Stimulated activated effector memory CD8-positive, alpha-beta T cell treated with anti-CD3 and anti-CD28 coated beads, Interleukin-12 subunit alpha, Interleukin-12 subunit beta, amount 100 ng/mL, for 72 hours (primary cell): ENCODE results near the gene TELO2.

Experiments
- ATAC-seq: fragments of 150-1000 bp; cut with Tn5 transposase; 2 replicates; pipeline ENCODE4 v1.10.0; 2021
- DNase-seq, 2 donors: peaks; one replicate each; pipeline ENCODE4 v3.0.0; 2021 to 2022; ENCODE audit warnings: low spot score in 2 of 2
- H3K27ac Mint-ChIP-seq: one replicate; pipeline ENCODE4 v1.8.0; 2022; ENCODE audit warnings: mild to moderate bottlenecking, mixed read lengths
- H3K36me3 Mint-ChIP-seq: one replicate; pipeline ENCODE4 v1.8.0; 2022; ENCODE audit warnings: mild to moderate bottlenecking, mixed read lengths
- H3K4me1 Mint-ChIP-seq: one replicate; pipeline ENCODE4 v1.8.0; 2022; ENCODE audit warnings: mixed read lengths
- H3K4me3 Mint-ChIP-seq: one replicate; pipeline ENCODE4 v1.8.0; 2022; ENCODE audit warnings: mild to moderate bottlenecking, mixed read lengths
- H3K9me3 Mint-ChIP-seq: one replicate; pipeline ENCODE4 v1.8.0; 2022; ENCODE audit warnings: mixed read lengths

Gene TELO2

DNA sequence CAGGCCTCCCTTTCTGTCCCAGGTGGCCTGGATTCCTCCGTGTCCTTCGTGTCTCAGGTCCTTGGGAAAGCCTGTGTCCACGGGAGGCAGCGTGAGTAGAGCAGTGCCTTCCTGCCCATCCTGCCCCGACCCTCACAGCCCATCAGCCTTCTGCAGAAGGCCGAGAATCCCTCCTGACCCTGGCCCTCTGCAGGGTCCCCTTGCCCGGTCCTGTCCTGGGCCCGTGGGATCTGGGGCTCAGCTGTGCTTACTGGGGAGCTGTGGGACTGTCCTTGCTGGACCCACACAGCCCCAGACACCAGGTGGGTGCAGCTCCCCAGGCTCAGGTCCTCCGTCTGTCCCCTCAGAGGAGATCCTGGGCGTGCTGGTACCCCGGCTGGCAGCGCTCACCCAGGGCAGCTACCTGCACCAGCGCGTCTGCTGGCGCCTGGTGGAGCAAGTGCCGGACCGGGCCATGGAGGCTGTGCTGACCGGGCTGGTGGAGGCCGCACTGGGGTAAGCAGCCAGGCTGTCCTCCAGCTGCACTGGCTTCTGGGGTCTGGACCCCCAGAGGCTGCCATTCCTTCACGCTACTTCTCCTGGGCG is 3.9 kb downstream of the TELO2 start:
- Mint-ChIP-seq H3K9me3 (no peaks in the 10 kb centered on the region), H3K27ac (no peak overlapping the region), H3K36me3 (peaks cover 57% of the 10 kb centered on the region), H3K4me3 (no peak overlapping the region), H3K4me1 (peaks cover 18% of the 10 kb centered on the region)
- DNase-seq: no peak
- ATAC-seq: no peak

DNA sequence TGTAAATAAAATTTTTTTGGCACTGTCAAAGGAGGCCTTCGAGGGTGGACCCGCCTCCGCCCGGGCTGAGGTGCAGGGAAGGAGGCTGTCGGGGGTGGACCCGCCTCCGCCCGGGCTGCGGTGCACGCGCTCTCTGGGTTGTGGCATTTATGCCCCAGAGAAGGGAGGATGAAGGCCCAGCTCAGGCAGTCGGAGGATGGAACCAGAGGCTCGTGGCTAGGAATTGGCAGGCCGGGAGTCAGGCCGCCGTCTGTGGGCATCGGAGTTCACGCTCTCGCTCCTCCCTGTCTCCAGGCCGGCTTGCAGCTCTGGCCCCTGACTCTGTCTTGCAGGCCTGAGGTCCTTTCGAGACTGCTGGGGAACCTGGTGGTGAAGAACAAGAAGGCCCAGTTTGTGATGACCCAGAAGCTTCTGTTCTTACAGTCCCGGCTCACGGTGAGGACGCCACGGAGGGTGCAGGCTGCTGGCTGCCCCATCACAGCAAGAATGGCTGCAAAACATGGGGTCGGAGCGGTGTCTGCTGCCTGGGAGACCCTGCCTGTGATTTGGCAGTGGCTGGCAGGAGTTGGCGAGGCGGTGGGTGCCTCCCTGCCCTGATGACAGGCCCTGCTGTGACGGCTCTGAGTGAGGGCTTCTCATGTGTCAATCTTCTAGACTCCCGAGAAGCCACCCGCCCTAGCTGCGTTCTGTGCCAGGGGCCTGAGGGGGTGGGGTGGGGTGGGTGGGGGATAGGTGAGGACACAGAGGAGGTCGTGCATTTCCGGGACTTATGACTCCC is 5.9 kb downstream of the TELO2 start:
- no peak for DNase-seq
- H3K4me3 Mint-ChIP-seq: no peak overlapping the region
- H3K9me3 Mint-ChIP-seq: no peaks in the 10 kb centered on the region
- peaks cover 50% of the 10 kb centered on the region for H3K36me3 Mint-ChIP-seq
- ATAC-seq: no peak
- H3K27ac Mint-ChIP-seq: no peak overlapping the region
- H3K4me1 Mint-ChIP-seq: peaks cover 5% of the 10 kb centered on the region

GRCh38 chr16:1499756-1500464 is 6.8 kb downstream of the TELO2 start:
- no peak overlapping the region for H3K27ac Mint-ChIP-seq
- no peak for DNase-seq
- H3K4me1 Mint-ChIP-seq: no peaks in the 10 kb centered on the region
- no peak for ATAC-seq
- peaks cover 47% of the 10 kb centered on the region for H3K36me3 Mint-ChIP-seq
- H3K4me3 Mint-ChIP-seq: no peak overlapping the region
- H3K9me3 Mint-ChIP-seq: no peaks in the 10 kb centered on the region

DNA sequence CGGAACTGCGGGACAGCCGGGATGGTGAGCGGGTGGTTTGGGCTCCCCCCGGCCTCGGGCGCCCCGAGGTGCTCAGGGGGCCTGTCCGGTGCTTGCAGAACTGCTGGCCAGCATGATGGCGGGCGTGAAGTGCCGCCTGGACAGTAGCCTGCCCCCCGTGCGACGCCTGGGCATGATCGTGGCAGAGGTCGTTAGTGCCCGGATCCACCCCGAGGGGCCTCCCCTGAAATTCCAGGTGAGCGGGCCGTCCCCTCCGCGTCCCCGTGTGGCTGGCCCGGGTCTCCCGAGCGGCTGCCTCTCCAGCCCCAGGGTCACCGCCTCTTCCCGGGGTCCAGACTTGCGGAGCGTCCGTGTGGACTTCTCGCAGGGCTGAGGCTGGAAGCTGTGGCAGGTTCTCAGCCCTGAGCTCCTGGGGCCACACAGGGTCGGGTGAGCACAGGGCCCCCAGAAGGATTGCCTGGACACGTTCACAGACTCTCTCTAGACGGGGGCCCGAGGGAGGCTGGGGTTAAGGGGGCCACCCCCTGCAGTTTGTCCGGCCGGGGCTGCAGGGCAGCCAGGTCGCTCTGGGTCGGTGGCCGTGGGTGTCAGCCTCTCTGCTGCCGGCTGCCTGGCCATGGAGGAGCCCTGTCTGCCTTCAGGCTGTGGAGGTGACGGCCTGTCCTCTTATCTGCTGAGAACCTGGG is 7.4 kb downstream of the TELO2 start:
- H3K4me3 Mint-ChIP-seq: no peak overlapping the region
- H3K27ac Mint-ChIP-seq: no peak overlapping the region
- H3K36me3 Mint-ChIP-seq: peaks cover 42% of the 10 kb centered on the region
- H3K9me3 Mint-ChIP-seq: no peaks in the 10 kb centered on the region
- ATAC-seq: no peak
- DNase-seq: no peak
- no peaks in the 10 kb centered on the region for H3K4me1 Mint-ChIP-seq

GRCh38 chr16:1501630-1502029 is 8.5 kb downstream of the TELO2 start:
- no peaks in the 10 kb centered on the region for H3K9me3 Mint-ChIP-seq
- no peaks in the 10 kb centered on the region for H3K4me1 Mint-ChIP-seq
- no peak for ATAC-seq

GRCh38 chr16:1502092-1503004 is 9.2 kb downstream of the TELO2 start:
- DNase-seq: no peak
- Mint-ChIP-seq H3K27ac (no peak overlapping the region), H3K9me3 (no peaks in the 10 kb centered on the region), H3K4me1 (no peaks in the 10 kb centered on the region), H3K4me3 (no peak overlapping the region), H3K36me3 (peaks cover 33% of the 10 kb centered on the region)
- ATAC-seq: no peak

More at GRCh38 chr16:1501630-1502029, 8.5 kb downstream of the TELO2 start:
- H3K36me3 Mint-ChIP-seq: peaks cover 36% of the 10 kb centered on the region
- DNase-seq: no peak
- no peak overlapping the region for H3K4me3 Mint-ChIP-seq
- no peak overlapping the region for H3K27ac Mint-ChIP-seq

DNA sequence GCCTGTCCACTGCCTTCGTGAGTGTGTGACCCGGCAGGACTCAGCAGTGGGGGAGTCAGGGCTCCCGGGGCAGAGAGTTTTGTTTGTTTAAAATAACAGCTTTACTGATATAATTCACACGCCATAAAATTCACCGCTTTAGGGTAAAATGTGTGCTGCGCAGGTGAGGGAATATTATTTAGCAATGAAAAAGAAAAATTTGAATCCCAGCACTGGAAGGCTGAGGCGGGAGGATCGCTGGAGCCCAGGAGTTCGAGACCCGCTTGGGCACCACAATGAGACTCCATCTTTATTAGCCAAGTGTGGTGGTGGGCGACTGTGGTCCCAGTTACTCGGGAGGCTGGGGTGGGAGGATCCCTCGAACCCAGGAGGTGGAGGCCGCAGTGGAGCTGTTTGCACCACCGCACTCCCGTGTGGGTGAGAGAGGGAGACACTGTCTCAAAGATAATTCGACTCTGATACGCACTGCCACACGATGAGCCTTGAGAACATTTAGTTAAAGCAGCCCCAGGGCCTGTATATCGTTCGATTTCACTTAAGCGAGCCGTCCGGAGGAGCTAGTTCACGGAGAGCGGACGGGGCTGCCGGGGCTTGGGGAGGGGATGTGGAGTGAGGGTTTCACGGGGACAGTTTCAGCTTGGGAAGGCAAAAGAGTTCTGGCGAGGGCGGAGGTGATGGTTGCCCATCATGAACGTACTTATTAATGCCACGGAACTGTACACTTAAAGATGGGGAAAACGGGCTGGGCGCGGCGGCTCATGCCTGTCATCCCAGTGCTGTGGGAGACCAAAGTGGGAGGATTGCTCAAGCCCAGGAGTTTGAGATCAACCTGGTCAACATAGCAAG is 10.2 kb downstream of the TELO2 start:
- H3K36me3 Mint-ChIP-seq: peaks cover 27% of the 10 kb centered on the region

DNA sequence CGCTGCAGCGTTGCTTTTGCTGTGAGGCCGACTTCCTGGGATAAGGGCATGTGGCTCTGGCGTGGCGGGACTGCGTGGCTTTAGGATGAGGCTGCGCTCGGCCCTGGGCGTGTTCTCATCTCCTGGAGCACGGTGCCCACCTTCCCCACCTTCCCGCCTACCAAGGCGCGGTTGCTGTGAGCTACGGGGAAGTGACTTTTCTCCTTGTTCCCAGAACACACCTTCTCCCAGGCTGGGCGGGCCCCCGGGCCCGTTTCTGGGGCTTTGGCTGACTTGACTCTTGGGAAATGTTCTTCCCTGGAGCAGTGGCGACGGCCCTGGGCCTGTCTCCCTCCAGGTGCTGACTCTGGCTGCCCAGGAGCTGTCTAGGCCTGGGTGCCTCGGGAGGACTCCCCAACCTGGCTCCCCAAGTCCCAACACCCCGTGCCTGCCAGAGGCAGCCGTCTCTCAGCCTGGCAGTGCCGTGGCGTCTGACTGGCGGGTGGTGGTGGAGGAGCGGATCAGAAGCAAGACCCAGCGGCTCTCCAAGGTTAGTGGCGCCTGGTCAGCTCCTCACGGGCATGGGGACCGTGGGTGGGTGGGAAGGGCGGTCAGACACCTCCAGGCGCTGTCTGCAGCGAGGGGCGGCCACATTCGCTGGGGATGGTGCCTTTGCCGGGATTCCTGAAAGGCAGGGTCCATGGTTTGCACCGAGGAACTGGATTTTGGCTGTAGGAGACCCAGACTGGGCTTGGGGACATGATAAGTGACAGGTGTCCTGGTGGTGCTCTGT is 12.1 kb downstream of the TELO2 start:
- ATAC-seq: no peak
- no peak for DNase-seq
- Mint-ChIP-seq H3K4me3 (no peak overlapping the region), H3K36me3 (peaks cover 24% of the 10 kb centered on the region), H3K4me1 (no peaks in the 10 kb centered on the region), H3K9me3 (no peaks in the 10 kb centered on the region), H3K27ac (no peak overlapping the region)

More for the DNA sequence above, 10.2 kb downstream of the TELO2 start:
- ATAC-seq (no peak), DNase-seq (no peak)
- Mint-ChIP-seq H3K4me1 (no peaks in the 10 kb centered on the region), H3K27ac (no peak overlapping the region), H3K9me3 (no peaks in the 10 kb centered on the region), H3K4me3 (no peak overlapping the region)

GRCh38 chr16:1505912-1506311 is 12.8 kb downstream of the TELO2 start:
- Mint-ChIP-seq H3K9me3 (no peaks in the 10 kb centered on the region), H3K4me3 (no peak overlapping the region), H3K4me1 (no peaks in the 10 kb centered on the region), H3K36me3 (peaks cover 28% of the 10 kb centered on the region), H3K27ac (no peak overlapping the region)
- DNase-seq (no peak), ATAC-seq (no peak)

GRCh38 chr16:1506494-1507213 is 13.5 kb downstream of the TELO2 start:
- DNase-seq (no peak), ATAC-seq (no peak)
- Mint-ChIP-seq H3K4me3 (no peak overlapping the region), H3K9me3 (no peaks in the 10 kb centered on the region), H3K27ac (no peak overlapping the region), H3K4me1 (no peaks in the 10 kb centered on the region), H3K36me3 (peaks cover 27% of the 10 kb centered on the region)

- no peak for ATAC-seq
- H3K4me1 Mint-ChIP-seq: no peaks in the 10 kb centered on the region
- H3K27ac Mint-ChIP-seq: no peak overlapping the region
- peaks cover 24% of the 10 kb centered on the region for H3K36me3 Mint-ChIP-seq
- H3K9me3 Mint-ChIP-seq: no peaks in the 10 kb centered on the region
- DNase-seq: no peak
- H3K4me3 Mint-ChIP-seq: no peak overlapping the region
These were observed 15.5 kb downstream of the TELO2 start for GRCh38 chr16:1508494-1509187.
